CD4-positive, alpha-beta T cell (primary cell): ENCODE data around the gene RIOK2. TPM values are rescaled to one million over a fixed set of nuclear protein-coding genes. Genes with fewer than 3 reads are reported as not detected.

Experiments used
- ATAC-seq: fragments of 200-7000 bp; cut with Tn5 transposase; one replicate; pipeline ENCODE4 v1.10.0; 2022; ENCODE audit warnings: mild to moderate bottlenecking; ENCODE audit not compliant: poor library complexity
- CTCF ChIA-PET: fragments of 350-600 bp; sonication (Branson Sonifier 250); formaldehyde crosslinking; loops from one replicate; lab custom pipeline; 2021; ENCODE audit warnings: antibody characterized with exemption, inconsistent platforms; lab: Charles Lee
- POLR2A ChIA-PET: fragments of 350-600 bp; sonication (Branson Sonifier 250); formaldehyde crosslinking; loops from one replicate; lab custom pipeline; 2021; ENCODE audit warnings: antibody characterized with exemption, inconsistent platforms; lab: Charles Lee
- DNase-seq, 14 experiments: peaks; one replicate each; pipeline ENCODE4 v3.0.0-alpha.2; 2013 to 2020; ENCODE audit warnings: mixed read lengths in 2 of 14
- H3K27ac ChIP-seq, 2 donors: one replicate each; pipeline versions ENCODE4 v1.5.1 to v1.7.0; 2013; ENCODE audit warnings: low read length in 2 of 2, low read depth in 1 of 2, mild to moderate bottlenecking in 1 of 2
- H3K27me3 ChIP-seq, 2 experiments: 1 replicate in 1 of 2; 2 replicates in 1 of 2; pipeline versions ENCODE4 v1.6.1 to v1.7.0; 2013; ENCODE audit warnings: low read length in 2 of 2, control low read depth in 1 of 2, mild to moderate bottlenecking in 1 of 2, moderate library complexity in 1 of 2; ENCODE audit not compliant: insufficient read depth in 2 of 2, control insufficient read depth in 1 of 2
- H3K36me3 ChIP-seq: one replicate; pipeline ENCODE4 v1.6.1; 2013; ENCODE audit warnings: low read length, control low read depth; ENCODE audit not compliant: insufficient read depth
- H3K4me1 ChIP-seq: one replicate; pipeline ENCODE4 v1.6.1; 2013; ENCODE audit warnings: low read length, control low read depth; ENCODE audit not compliant: insufficient read depth
- H3K4me3 ChIP-seq: one replicate; pipeline ENCODE4 v1.5.1; 2013; ENCODE audit warnings: mild to moderate bottlenecking, low read length, moderate library complexity
- H3K9me3 ChIP-seq, 2 experiments: 1 replicate in 1 of 2; 2 replicates in 1 of 2; pipeline versions ENCODE4 v1.6.1 to v1.7.0; 2013; ENCODE audit warnings: low read length in 2 of 2, mild to moderate bottlenecking in 2 of 2, control low read depth in 1 of 2, moderate library complexity in 1 of 2; ENCODE audit not compliant: control insufficient read depth in 1 of 2, insufficient read depth in 1 of 2
- H3K27ac Mint-ChIP-seq: one replicate; pipeline ENCODE4 v1.8.0; 2020; ENCODE audit warnings: mixed read lengths
- H3K27me3 Mint-ChIP-seq: one replicate; pipeline ENCODE4 v1.8.0; 2021; ENCODE audit warnings: mixed read lengths
- H3K36me3 Mint-ChIP-seq: one replicate; pipeline ENCODE4 v1.8.0; 2021; ENCODE audit warnings: low read depth, mixed read lengths
- H3K4me1 Mint-ChIP-seq: one replicate; pipeline ENCODE4 v1.8.0; 2021; ENCODE audit warnings: low read depth, mixed read lengths
- H3K4me3 Mint-ChIP-seq: one replicate; pipeline ENCODE4 v1.8.0; 2020; ENCODE audit warnings: mild to moderate bottlenecking, mixed read lengths
- H3K9me3 Mint-ChIP-seq: one replicate; pipeline ENCODE4 v1.8.0; 2020; ENCODE audit warnings: mixed read lengths
- intact Hi-C, 2 experiments: fragments of 100-400 bp; cut with DNase I in 1 of 2; cut with micrococcal nuclease in 1 of 2; formaldehyde crosslinking; loops; one replicate each; pipeline versions ENCODE4 v1.15.1 to v1.9.0; 2023 to 2025; cut with DNase I, micrococcal nuclease
- total RNA-seq, 174 experiments: library from RNA in 2 of 174; stranded (reverse) in 2 of 174; gene quantifications; one replicate each; pipeline ENCODE4 v1.2.3 and lab custom pipeline; 2021 to 2026
- TF ChIP-seq, protein P1 (sequence below): fragments of 200-600 bp; IDR thresholded peaks from one replicate; pipeline ENCODE4 v1.8.0; 2022; ENCODE audit warnings: antibody characterized with exemption, mild to moderate bottlenecking

RIOK2 gene
- total RNA-seq, 2 experiments from 2014 or later: 25.1 to 26.0 TPM

DNA sequence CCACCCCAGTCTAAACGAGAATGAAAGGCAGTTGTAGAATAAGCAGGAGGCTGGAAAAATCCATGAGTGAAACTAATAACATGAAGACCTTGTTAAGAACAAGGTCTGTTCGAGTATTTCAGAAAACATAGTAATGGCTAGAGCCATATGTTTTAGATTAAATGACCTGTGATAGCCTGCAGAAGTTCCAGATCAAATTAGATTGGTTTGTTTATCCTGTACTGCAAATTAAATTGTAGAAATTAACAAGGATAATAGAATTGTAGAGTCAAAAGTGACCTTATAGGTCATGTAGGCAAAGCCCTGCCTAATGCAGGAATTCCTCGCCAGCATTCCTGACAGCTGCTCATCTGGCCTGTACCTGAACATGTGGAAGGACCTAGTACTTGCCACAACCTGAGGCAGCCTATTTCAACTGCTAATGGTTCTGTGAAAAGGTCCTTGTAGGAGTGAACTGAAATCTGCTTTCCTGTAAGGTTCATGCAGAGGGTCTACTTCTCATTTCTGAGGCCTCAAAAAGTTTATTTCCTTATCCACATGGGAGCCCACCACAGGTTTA lies 57.8 kb downstream of the RIOK2 start:
- H3K27me3 ChIP-seq: peaks cover 0 to 6% of the 10 kb centered on the region in 2 experiments
- DNase-seq: no peak
- ChIA-PET CTCF (no interaction called here), POLR2A (no interaction called here)
- no peak overlapping the region for H3K27ac ChIP-seq
- no peaks in the 10 kb centered on the region for H3K36me3 Mint-ChIP-seq
- no peaks in the 10 kb centered on the region for H3K9me3 Mint-ChIP-seq
- no peaks in the 10 kb centered on the region for H3K36me3 ChIP-seq
- no peak overlapping the region for H3K27ac Mint-ChIP-seq
- H3K27me3 Mint-ChIP-seq: peaks cover 9% of the 10 kb centered on the region
- TF ChIP-seq, protein P1, sequence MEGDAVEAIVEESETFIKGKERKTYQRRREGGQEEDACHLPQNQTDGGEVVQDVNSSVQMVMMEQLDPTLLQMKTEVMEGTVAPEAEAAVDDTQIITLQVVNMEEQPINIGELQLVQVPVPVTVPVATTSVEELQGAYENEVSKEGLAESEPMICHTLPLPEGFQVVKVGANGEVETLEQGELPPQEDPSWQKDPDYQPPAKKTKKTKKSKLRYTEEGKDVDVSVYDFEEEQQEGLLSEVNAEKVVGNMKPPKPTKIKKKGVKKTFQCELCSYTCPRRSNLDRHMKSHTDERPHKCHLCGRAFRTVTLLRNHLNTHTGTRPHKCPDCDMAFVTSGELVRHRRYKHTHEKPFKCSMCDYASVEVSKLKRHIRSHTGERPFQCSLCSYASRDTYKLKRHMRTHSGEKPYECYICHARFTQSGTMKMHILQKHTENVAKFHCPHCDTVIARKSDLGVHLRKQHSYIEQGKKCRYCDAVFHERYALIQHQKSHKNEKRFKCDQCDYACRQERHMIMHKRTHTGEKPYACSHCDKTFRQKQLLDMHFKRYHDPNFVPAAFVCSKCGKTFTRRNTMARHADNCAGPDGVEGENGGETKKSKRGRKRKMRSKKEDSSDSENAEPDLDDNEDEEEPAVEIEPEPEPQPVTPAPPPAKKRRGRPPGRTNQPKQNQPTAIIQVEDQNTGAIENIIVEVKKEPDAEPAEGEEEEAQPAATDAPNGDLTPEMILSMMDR: no peak
- no peaks in the 10 kb centered on the region for H3K4me1 Mint-ChIP-seq
- ATAC-seq: no peak
- H3K4me3 Mint-ChIP-seq: no peak overlapping the region
- intact Hi-C loops: no loop called here
- H3K4me3 ChIP-seq: no peak overlapping the region
- H3K9me3 ChIP-seq: no peaks in the 10 kb centered on the region
- H3K4me1 ChIP-seq: no peaks in the 10 kb centered on the region

DNA sequence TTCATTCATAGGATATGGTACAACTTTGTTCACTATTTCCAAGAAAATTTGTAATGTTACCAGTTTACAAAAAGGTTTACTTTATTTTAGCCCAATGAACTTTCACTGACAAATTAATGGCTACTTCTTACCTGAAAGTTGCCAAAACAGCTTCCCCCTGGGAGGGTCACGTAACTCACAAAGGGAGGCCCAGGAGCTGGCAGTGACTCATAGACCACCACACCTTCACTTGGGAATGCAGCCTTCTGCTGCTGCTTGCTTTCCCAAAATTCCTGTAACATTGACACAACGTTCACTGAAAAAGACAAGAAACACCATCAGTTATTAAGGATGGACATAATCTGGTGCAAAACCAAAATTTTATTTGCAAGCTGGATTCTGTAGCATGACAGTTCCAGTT lies 58.7 kb downstream of the RIOK2 start:
- DNase-seq (no peak), ATAC-seq (no peak)
- ChIA-PET CTCF (no interaction called here), POLR2A (no interaction called here)
- TF ChIP-seq, protein P1: no peak
- no peaks in the 10 kb centered on the region for H3K36me3 ChIP-seq
- H3K27ac Mint-ChIP-seq: no peak overlapping the region
- H3K4me3 Mint-ChIP-seq: no peak overlapping the region
- H3K27ac ChIP-seq: no peak overlapping the region
- no peaks in the 10 kb centered on the region for H3K4me1 ChIP-seq
- no peaks in the 10 kb centered on the region for H3K36me3 Mint-ChIP-seq
- H3K27me3 Mint-ChIP-seq: peaks cover 9% of the 10 kb centered on the region
- no peaks in the 10 kb centered on the region for H3K9me3 ChIP-seq
- intact Hi-C loops: no loop called here
- no peaks in the 10 kb centered on the region for H3K9me3 Mint-ChIP-seq
- H3K4me3 ChIP-seq: no peak overlapping the region
- H3K27me3 ChIP-seq: peaks cover 0 to 6% of the 10 kb centered on the region in 2 experiments
- H3K4me1 Mint-ChIP-seq: no peaks in the 10 kb centered on the region

DNA sequence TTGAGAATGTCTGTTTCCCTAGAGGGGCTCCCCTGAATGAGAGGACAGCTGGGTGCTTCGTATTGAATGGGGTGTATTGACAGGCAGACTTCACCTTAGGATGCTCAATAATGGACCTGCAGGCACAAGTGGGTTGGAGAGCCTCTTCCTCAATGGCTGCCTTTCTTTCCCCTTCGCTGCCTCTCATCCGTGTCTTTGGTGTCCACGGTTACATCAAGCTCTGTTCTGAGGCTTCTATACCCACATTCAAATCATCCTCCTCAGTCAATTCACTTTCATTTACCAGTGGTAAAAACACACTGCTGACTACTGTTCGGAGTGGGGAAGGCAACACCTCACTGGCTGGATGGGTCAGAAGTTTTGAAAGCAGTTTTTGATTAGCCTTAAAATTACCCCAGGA lies 61.2 kb downstream of the RIOK2 start:
- Mint-ChIP-seq H3K27me3 (peaks cover 9% of the 10 kb centered on the region), H3K9me3 (no peaks in the 10 kb centered on the region), H3K36me3 (no peaks in the 10 kb centered on the region), H3K4me1 (no peaks in the 10 kb centered on the region), H3K4me3 (no peak overlapping the region), H3K27ac (no peak overlapping the region)
- no peak for ATAC-seq
- intact Hi-C loops: no loop called here
- Histone ChIP-seq H3K36me3 (no peaks in the 10 kb centered on the region), H3K27ac (no peak overlapping the region), H3K4me3 (no peak overlapping the region), H3K27me3 (peaks cover 0 to 3% of the 10 kb centered on the region in 2 experiments), H3K4me1 (no peaks in the 10 kb centered on the region), H3K9me3 (no peaks in the 10 kb centered on the region)
- TF ChIP-seq, protein P1: no peak
- no peak for DNase-seq
- ChIA-PET POLR2A (no interaction called here), CTCF (no interaction called here)
